Measurements from ENCODE around the gene CDKN2B-AS1.

DNA sequence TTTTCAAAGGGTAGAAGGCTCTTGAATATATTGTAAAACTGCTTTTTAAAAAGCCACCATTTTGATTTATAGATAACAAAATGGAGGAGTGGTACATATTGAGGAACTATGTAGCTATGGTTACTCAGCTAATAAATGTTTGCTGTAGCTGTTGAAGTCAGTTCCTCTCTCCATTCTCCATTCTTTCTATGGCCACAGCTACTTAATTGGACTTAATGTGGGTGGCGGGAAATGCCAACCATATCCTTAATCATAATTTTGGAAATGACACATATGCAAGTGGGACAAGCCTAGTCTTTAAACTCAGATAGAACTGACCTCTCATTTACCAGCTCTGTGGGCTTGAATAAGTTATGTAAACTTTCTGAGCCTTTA lies 11.0 kb upstream of the CDKN2B-AS1 start:
- no peak for TF ChIP-seq IRF2 (CRISPR knock-in tag; IDR thresholded peaks at IDR 0.05; ENCODE audit: borderline replicate concordance, low read depth)
- no peak for TF ChIP-seq ATF2 (CRISPR knock-in tag; IDR thresholded peaks at IDR 0.05; ENCODE audit: borderline replicate concordance, low read depth)
- no peak for TF ChIP-seq CTCF (IDR thresholded peaks at IDR 0.05)
- no peak for TF ChIP-seq CREB1 (CRISPR knock-in tag; IDR thresholded peaks at IDR 0.05)
- no peak for TF ChIP-seq ZBTB21 (CRISPR knock-in tag; IDR thresholded peaks at IDR 0.05; ENCODE audit: borderline replicate concordance)
- no peak for TF ChIP-seq SP1 (CRISPR knock-in tag; conservative IDR thresholded peaks at IDR 0.05)
- no peak for TF ChIP-seq CDX4 (CRISPR knock-in tag; IDR thresholded peaks at IDR 0.05; ENCODE audit: borderline replicate concordance)
- no peak for TF ChIP-seq NR2C2 (CRISPR knock-in tag; IDR thresholded peaks at IDR 0.05)
- TF ChIP-seq, protein P1, sequence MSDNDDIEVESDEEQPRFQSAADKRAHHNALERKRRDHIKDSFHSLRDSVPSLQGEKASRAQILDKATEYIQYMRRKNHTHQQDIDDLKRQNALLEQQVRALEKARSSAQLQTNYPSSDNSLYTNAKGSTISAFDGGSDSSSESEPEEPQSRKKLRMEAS (CRISPR knock-in tag; IDR thresholded peaks at IDR 0.05), result no peak
- no peak for TF ChIP-seq ESRRA (CRISPR knock-in tag; IDR thresholded peaks at IDR 0.05; ENCODE audit: borderline replicate concordance)
- TF ChIP-seq, protein P2, sequence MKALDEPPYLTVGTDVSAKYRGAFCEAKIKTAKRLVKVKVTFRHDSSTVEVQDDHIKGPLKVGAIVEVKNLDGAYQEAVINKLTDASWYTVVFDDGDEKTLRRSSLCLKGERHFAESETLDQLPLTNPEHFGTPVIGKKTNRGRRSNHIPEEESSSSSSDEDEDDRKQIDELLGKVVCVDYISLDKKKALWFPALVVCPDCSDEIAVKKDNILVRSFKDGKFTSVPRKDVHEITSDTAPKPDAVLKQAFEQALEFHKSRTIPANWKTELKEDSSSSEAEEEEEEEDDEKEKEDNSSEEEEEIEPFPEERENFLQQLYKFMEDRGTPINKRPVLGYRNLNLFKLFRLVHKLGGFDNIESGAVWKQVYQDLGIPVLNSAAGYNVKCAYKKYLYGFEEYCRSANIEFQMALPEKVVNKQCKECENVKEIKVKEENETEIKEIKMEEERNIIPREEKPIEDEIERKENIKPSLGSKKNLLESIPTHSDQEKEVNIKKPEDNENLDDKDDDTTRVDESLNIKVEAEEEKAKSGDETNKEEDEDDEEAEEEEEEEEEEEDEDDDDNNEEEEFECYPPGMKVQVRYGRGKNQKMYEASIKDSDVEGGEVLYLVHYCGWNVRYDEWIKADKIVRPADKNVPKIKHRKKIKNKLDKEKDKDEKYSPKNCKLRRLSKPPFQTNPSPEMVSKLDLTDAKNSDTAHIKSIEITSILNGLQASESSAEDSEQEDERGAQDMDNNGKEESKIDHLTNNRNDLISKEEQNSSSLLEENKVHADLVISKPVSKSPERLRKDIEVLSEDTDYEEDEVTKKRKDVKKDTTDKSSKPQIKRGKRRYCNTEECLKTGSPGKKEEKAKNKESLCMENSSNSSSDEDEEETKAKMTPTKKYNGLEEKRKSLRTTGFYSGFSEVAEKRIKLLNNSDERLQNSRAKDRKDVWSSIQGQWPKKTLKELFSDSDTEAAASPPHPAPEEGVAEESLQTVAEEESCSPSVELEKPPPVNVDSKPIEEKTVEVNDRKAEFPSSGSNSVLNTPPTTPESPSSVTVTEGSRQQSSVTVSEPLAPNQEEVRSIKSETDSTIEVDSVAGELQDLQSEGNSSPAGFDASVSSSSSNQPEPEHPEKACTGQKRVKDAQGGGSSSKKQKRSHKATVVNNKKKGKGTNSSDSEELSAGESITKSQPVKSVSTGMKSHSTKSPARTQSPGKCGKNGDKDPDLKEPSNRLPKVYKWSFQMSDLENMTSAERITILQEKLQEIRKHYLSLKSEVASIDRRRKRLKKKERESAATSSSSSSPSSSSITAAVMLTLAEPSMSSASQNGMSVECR (CRISPR knock-in tag; IDR thresholded peaks at IDR 0.05; ENCODE audit: borderline replicate concordance), result no peak
